ENCODE measurements around the gene HDAC11. TPM values are rescaled to one million over a fixed set of nuclear protein-coding genes. Genes with fewer than 3 reads are reported as not detected.

Gene HDAC11
- total and polyA plus RNA-seq, 2 of the 13 experiments (the other 11 are each of a cell fraction or from before 2014, with no cell fraction given): 13.7 to 33.1 TPM

DNA sequence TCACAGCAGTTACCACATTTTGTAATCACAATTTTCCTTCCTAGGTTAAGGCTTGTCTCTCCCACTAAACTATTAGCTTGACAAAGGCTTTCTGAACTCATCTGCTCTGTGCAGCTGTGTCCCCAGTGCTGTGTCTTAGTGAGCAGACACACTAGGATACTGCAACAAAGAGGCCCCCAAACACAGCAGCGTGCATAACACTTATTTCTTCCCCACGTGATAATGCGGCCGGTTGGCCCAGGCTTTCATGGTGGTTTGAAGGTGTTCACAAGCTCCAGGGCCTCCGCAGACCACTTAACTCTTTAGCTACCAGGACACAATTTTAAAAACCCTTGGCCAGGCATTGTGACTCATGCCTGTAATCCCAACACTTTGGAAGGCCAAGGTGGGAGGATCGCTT lies 2.2 kb upstream of the HDAC11 start (continued):
- peak; percentile 98 for TF ChIP-seq ZNF652 (CRISPR knock-in tag; IDR thresholded peaks at IDR 0.05; ENCODE audit: borderline replicate concordance, low read depth)
- TF ChIP-seq ZFP36L1 (CRISPR knock-in tag; IDR thresholded peaks at IDR 0.05): 0 out of 2 replicates have a peak, but pooled peaks have one; percentile 38
- no peak for TF ChIP-seq FOXJ3 (CRISPR knock-in tag; IDR thresholded peaks at IDR 0.05; ENCODE audit: borderline replicate concordance)
- no peak for TF ChIP-seq MXD4 (CRISPR knock-in tag; IDR thresholded peaks at IDR 0.05)
- 0 out of 2 replicates have a peak, but pooled peaks have one; percentile 19 for TF ChIP-seq RARA (CRISPR knock-in tag; IDR thresholded peaks at IDR 0.05)
- TF ChIP-seq, protein P1, sequence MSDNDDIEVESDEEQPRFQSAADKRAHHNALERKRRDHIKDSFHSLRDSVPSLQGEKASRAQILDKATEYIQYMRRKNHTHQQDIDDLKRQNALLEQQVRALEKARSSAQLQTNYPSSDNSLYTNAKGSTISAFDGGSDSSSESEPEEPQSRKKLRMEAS (IDR thresholded peaks at IDR 0.05): peak; percentile 74
- no peak for TF ChIP-seq ZNF598 (CRISPR knock-in tag; IDR thresholded peaks at IDR 0.05; ENCODE audit: borderline replicate concordance)
- TF ChIP-seq, protein P2, sequence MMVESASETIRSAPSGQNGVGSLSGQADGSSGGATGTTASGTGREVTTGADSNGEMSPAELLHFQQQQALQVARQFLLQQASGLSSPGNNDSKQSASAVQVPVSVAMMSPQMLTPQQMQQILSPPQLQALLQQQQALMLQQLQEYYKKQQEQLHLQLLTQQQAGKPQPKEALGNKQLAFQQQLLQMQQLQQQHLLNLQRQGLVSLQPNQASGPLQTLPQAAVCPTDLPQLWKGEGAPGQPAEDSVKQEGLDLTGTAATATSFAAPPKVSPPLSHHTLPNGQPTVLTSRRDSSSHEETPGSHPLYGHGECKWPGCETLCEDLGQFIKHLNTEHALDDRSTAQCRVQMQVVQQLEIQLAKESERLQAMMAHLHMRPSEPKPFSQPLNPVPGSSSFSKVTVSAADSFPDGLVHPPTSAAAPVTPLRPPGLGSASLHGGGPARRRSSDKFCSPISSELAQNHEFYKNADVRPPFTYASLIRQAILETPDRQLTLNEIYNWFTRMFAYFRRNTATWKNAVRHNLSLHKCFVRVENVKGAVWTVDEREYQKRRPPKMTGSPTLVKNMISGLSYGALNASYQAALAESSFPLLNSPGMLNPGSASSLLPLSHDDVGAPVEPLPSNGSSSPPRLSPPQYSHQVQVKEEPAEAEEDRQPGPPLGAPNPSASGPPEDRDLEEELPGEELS (CRISPR knock-in tag; IDR thresholded peaks at IDR 0.05): 0 out of 2 replicates have a peak, but pooled peaks have one; percentile 18
- peak; percentile 25; the same call in 1 of the 2 replicates for TF ChIP-seq SAP130 (CRISPR knock-in tag; IDR thresholded peaks at IDR 0.05; ENCODE audit: low read depth)
- no peak for TF ChIP-seq SMYD3 (CRISPR knock-in tag; IDR thresholded peaks at IDR 0.05)
- TF ChIP-seq ZBTB38 (CRISPR knock-in tag; IDR thresholded peaks at IDR 0.05): 0 out of 2 replicates have a peak, but pooled peaks have one; percentile 22
- peak; percentile 47 for TF ChIP-seq ZFY (CRISPR knock-in tag; IDR thresholded peaks at IDR 0.05)
- no peak for TF ChIP-seq ETS1 (CRISPR knock-in tag; IDR thresholded peaks at IDR 0.05)
- TF ChIP-seq TBL1XR1 (IDR thresholded peaks at IDR 0.05; ENCODE audit: borderline replicate concordance, low read length, partially characterized antibody): no peak
- no peak for TF ChIP-seq ZBTB2 (CRISPR knock-in tag; IDR thresholded peaks at IDR 0.05; ENCODE audit: low read depth)
- TF ChIP-seq, protein P3, sequence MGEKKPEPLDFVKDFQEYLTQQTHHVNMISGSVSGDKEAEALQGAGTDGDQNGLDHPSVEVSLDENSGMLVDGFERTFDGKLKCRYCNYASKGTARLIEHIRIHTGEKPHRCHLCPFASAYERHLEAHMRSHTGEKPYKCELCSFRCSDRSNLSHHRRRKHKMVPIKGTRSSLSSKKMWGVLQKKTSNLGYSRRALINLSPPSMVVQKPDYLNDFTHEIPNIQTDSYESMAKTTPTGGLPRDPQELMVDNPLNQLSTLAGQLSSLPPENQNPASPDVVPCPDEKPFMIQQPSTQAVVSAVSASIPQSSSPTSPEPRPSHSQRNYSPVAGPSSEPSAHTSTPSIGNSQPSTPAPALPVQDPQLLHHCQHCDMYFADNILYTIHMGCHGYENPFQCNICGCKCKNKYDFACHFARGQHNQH (CRISPR knock-in tag; IDR thresholded peaks at IDR 0.05): 0 out of 2 replicates have a peak, but pooled peaks have one; percentile 22
- TF ChIP-seq ZNF281 (CRISPR knock-in tag; IDR thresholded peaks at IDR 0.05; ENCODE audit: borderline replicate concordance): no peak
- no peak for TF ChIP-seq NFE2 (CRISPR knock-in tag; IDR thresholded peaks at IDR 0.05)
- TF ChIP-seq FOSL2 (CRISPR knock-in tag; IDR thresholded peaks at IDR 0.05): peak; percentile 45; the same call in 1 of the 2 replicates
- no peak for TF ChIP-seq ZNF674 (CRISPR knock-in tag; IDR thresholded peaks at IDR 0.05; ENCODE audit: low read depth)

Data from HepG2 (cell line).